GM12873 (cell line): ENCODE data around the gene NDUFB11.

Experiments used
- TF ChIP-seq, protein P1 (sequence below): IDR thresholded peaks from 2 replicates; pipeline ENCODE4 v1.5.1; 2012; ENCODE audit warnings: low read depth, mild to moderate bottlenecking, moderate library complexity, low read length, control low read depth; ENCODE audit not compliant: insufficient read depth; ENCODE audit errors: missing control alignments

The NDUFB11 gene

DNA sequence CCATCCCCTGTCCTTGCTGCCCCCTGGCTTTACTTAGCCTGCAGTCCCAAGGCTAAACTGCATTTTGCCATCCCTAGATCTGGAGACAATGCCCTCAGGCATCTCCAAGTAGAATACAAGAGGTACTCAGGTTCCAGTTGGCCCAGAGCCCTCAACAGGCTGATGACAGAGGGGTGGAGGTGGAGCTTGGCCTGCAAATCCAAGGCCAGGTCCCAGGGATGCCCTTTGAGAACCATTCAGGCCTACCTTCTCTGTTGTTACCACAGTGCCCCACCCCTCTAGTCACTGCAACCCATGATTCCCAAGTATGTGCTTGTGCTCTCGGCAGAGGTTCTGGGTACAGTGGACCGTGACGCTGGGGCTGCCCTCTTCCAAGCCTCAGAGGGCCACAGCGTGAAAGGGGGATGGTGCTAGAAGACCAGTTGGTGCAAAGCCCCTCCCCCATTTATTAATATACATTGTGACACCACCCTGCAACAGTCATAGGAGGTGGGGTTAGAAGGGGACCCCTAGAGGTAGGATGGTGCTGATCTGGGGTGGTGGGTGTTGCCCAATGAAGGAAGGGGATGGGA is 42.7 kb upstream of the NDUFB11 start:
- TF ChIP-seq, protein P1, sequence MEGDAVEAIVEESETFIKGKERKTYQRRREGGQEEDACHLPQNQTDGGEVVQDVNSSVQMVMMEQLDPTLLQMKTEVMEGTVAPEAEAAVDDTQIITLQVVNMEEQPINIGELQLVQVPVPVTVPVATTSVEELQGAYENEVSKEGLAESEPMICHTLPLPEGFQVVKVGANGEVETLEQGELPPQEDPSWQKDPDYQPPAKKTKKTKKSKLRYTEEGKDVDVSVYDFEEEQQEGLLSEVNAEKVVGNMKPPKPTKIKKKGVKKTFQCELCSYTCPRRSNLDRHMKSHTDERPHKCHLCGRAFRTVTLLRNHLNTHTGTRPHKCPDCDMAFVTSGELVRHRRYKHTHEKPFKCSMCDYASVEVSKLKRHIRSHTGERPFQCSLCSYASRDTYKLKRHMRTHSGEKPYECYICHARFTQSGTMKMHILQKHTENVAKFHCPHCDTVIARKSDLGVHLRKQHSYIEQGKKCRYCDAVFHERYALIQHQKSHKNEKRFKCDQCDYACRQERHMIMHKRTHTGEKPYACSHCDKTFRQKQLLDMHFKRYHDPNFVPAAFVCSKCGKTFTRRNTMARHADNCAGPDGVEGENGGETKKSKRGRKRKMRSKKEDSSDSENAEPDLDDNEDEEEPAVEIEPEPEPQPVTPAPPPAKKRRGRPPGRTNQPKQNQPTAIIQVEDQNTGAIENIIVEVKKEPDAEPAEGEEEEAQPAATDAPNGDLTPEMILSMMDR = no peak

DNA sequence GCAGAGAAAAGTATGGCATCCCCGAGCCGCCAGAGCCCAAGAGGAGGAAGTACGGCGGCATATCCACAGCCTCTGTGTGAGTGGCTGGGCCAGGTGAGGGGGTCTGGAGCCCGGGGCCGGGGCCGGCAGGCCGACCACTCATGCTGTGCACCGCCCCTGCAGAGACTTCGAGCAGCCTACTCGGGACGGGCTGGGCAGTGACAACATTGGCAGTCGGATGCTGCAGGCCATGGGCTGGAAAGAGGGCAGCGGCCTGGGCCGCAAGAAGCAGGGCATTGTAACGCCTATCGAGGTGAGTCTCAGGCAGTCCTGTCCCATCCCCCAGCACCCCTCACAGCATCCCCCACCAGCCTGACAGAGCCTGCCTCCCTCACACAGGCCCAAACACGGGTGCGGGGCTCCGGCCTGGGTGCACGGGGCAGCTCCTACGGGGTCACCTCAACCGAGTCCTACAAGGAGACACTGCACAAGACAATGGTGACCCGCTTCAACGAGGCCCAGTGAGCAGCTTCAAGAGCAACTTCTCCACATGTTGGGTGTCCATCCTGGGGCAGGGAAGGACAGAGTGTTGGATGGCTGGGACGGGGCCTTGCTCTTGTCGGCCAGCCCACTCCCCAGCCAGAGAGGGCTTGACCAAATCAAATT is 41.7 kb upstream of the NDUFB11 start:
- TF ChIP-seq, protein P1 = no peak

GRCh38 chrX:47185241-47185640 is 40.7 kb upstream of the NDUFB11 start:
- TF ChIP-seq, protein P1 = no peak

- TF ChIP-seq, protein P1 = no peak
Measured at GRCh38 chrX:47184486-47184885, 40.0 kb upstream of the NDUFB11 start.

- TF ChIP-seq, protein P1 = no peak
Measured at GRCh38 chrX:47182106-47182700, 37.7 kb upstream of the NDUFB11 start.

DNA sequence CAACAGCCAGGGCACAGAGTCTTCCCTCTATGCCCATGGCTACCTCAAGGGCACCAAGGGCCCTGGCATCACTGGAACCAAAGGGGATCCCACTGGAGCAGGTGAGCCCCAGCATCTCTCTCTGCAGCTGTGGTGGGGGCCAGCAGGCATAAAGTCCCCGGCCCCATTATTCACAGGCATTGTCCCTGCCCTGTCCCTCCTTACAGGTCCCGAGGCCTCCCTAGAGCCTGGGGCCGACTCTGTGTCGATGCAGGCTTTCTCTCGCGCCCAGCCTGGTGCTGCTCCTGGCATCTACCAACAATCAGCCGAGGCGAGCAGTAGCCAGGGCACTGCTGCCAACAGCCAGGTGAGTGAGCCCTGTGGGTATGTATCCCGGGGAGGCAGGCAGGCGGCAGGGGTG is 36.8 kb upstream of the NDUFB11 start:
- TF ChIP-seq, protein P1 = no peak

DNA sequence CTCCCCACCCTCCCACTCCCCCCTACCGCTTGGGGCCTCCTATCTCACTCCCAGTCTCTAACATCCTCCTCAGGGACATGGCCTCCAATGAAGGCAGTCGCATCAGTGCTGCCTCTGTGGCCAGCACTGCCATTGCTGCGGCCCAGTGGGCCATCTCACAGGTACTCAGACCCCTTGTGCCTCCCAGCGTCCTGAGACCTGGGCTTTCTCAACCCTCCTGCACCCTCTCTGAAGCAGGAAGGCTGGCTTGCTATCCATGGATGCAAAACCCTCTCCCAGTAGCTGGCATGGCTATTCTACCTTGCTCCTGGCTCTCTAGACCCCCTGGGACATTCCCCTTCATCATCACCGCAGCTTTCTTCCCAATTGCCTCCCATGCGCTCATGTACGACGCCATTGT is 35.8 kb upstream of the NDUFB11 start:
- TF ChIP-seq, protein P1 = no peak
